Panc1 (cell line): ENCODE results near the gene BORCS8.

ENCODE experiments used
- POLR2AphosphoS5 ChIP-seq: IDR thresholded peaks from 2 replicates; pipeline ENCODE4 v1.6.1; 2012; ENCODE audit warnings: mild to moderate bottlenecking, low read depth, low read length, moderate library complexity
- SIN3A ChIP-seq: IDR thresholded peaks from 2 replicates; pipeline ENCODE4 v1.6.1; 2012; ENCODE audit warnings: low read depth, mild to moderate bottlenecking, low read length, moderate library complexity, borderline replicate concordance; ENCODE audit not compliant: insufficient read depth
- TCF7L2 ChIP-seq: IDR thresholded peaks from 2 replicates; pipeline ENCODE4 v1.6.1; 2011; ENCODE audit warnings: mild to moderate bottlenecking, low read depth, low read length, inconsistent platforms
- TF ChIP-seq, protein P1 (sequence below): fragments of 450-650 bp; IDR thresholded peaks from 2 replicates; pipeline ENCODE4 v1.5.1; 2017; ENCODE audit warnings: mild to moderate bottlenecking

DNA sequence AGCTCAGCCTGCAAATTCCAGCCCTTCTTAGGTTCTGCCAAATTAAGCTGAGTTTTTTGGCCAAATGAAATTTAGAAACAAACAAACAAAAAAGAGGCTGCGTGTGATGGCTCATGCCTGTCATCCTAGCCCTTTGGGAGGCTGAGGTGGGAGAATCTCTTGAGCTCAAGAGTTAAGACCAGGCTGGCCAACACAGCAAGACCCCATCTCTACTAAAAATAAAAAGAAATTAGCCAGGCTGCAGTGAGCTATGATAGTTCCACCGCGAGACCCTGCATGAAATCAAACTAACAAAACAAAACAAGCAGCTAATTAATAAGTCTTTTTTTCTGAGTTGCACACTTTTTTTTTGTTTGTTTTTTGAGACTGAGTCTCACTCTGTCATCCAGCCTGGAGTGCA is 37.7 kb upstream of the BORCS8 start:
- TF ChIP-seq, protein P1, sequence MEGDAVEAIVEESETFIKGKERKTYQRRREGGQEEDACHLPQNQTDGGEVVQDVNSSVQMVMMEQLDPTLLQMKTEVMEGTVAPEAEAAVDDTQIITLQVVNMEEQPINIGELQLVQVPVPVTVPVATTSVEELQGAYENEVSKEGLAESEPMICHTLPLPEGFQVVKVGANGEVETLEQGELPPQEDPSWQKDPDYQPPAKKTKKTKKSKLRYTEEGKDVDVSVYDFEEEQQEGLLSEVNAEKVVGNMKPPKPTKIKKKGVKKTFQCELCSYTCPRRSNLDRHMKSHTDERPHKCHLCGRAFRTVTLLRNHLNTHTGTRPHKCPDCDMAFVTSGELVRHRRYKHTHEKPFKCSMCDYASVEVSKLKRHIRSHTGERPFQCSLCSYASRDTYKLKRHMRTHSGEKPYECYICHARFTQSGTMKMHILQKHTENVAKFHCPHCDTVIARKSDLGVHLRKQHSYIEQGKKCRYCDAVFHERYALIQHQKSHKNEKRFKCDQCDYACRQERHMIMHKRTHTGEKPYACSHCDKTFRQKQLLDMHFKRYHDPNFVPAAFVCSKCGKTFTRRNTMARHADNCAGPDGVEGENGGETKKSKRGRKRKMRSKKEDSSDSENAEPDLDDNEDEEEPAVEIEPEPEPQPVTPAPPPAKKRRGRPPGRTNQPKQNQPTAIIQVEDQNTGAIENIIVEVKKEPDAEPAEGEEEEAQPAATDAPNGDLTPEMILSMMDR: no peak
- no peak for TF ChIP-seq SIN3A
- no peak for TF ChIP-seq POLR2AphosphoS5
- TF ChIP-seq TCF7L2: no peak
